Endothelial cell of umbilical vein (primary cell): ENCODE data around the gene FRMD4A. TPM values are rescaled to one million over a fixed set of nuclear protein-coding genes. Genes with fewer than 3 reads are reported as not detected.

Experiments
- BruUV-seq: library from RNA; stranded (reverse); fragments of 400-500 nt; replicated peaks from 2 replicates; lab custom pipeline; 2021; lab: Mats Ljungman, UMichigan
- CTCF ChIA-PET: fragments of 300-600, 350-600 bp; sonication (Branson Sonifier 250); formaldehyde crosslinking; loops from one replicate; lab custom pipeline; 2021; ENCODE audit warnings: antibody characterized with exemption, inconsistent platforms; lab: Charles Lee
- POLR2A ChIA-PET: fragments of 300-600, 350-600 bp; sonication (Branson Sonifier 250); formaldehyde crosslinking; loops from one replicate; lab custom pipeline; 2021; ENCODE audit warnings: antibody characterized with exemption, inconsistent platforms; lab: Charles Lee
- DNase-seq: peaks from one replicate; pipeline ENCODE4 v3.0.0-alpha.2; 2011; ENCODE audit warnings: low read depth, low spot score
- FAIRE-seq: peaks from 2 replicates; lab custom pipeline; 2011; peaks lifted over from hg19 to GRCh38; lab: Jason Lieb, UNC
- H2AFZ ChIP-seq: 2 replicates; pipeline ENCODE4 v1.6.0; 2012; ENCODE audit warnings: low read depth, low read length, control low read depth, inconsistent platforms
- H3K27ac ChIP-seq: 2 replicates; pipeline ENCODE4 v1.5.1; 2011; ENCODE audit warnings: low read depth, mild to moderate bottlenecking, control low read depth, low read length, moderate library complexity; ENCODE audit not compliant: insufficient read depth
- H3K27me3 ChIP-seq, 2 experiments: 2 replicates each; pipeline versions ENCODE4 v1.6.0 to v1.6.1; 2011; ENCODE audit warnings: low read length in 2 of 2, mixed read lengths in 1 of 2; ENCODE audit not compliant: control insufficient read depth in 2 of 2, insufficient read depth in 2 of 2
- H3K36me3 ChIP-seq, 2 experiments: 2 replicates in 1 of 2; 3 replicates in 1 of 2; pipeline ENCODE4 v1.5.1; 2011; ENCODE audit warnings: low read length in 2 of 2, mild to moderate bottlenecking in 1 of 2, moderate library complexity in 1 of 2; ENCODE audit not compliant: control insufficient read depth in 2 of 2, insufficient read depth in 2 of 2; ENCODE audit errors: extremely low read depth in 1 of 2
- H3K4me1 ChIP-seq: 3 replicates; pipeline ENCODE4 v1.5.1; 2011; ENCODE audit warnings: mild to moderate bottlenecking, low read length; ENCODE audit not compliant: control insufficient read depth, insufficient read depth; ENCODE audit errors: extremely low read depth
- H3K4me2 ChIP-seq: 2 replicates; pipeline ENCODE4 v1.6.1; 2011; ENCODE audit warnings: low read length, control low read depth, mixed read lengths; ENCODE audit not compliant: insufficient read depth
- H3K4me3 ChIP-seq, 3 experiments: fragments of 200-600 bp in 1 of 3; sonication (generic), shearing (Covaris generic) in 1 of 3; replicated peaks in 1 of 3; 2 replicates each; pipeline ENCODE4 v1.5.1; 2011 to 2016; ENCODE audit warnings: control low read depth in 3 of 3, low read length in 3 of 3, mild to moderate bottlenecking in 2 of 3, inconsistent platforms in 1 of 3, low read depth in 1 of 3, moderate library complexity in 1 of 3; ENCODE audit not compliant: insufficient read depth in 1 of 3
- H3K79me2 ChIP-seq: 2 replicates; pipeline ENCODE4 v1.6.0; 2012; ENCODE audit warnings: low read length, inconsistent platforms; ENCODE audit not compliant: control insufficient read depth, insufficient read depth
- H3K9ac ChIP-seq: replicated peaks from 2 replicates; pipeline ENCODE3; 2011; ENCODE audit warnings: low read length, control low read depth; ENCODE audit not compliant: insufficient read depth; ENCODE audit errors: extremely low read depth
- H3K9me1 ChIP-seq: replicated peaks from 3 replicates; pipeline ENCODE4 v1.6.0; 2011; ENCODE audit warnings: mild to moderate bottlenecking, low read length; ENCODE audit not compliant: control insufficient read depth, insufficient read depth; ENCODE audit errors: extremely low read depth
- H3K9me3 ChIP-seq: replicated peaks from 2 replicates; pipeline ENCODE4 v1.5.1; 2012; ENCODE audit warnings: low read length, inconsistent platforms; ENCODE audit not compliant: control insufficient read depth, insufficient read depth
- H4K20me1 ChIP-seq: replicated peaks from 2 replicates; pipeline ENCODE3; 2011; ENCODE audit warnings: mild to moderate bottlenecking, low read length; ENCODE audit not compliant: control insufficient read depth, insufficient read depth; ENCODE audit errors: extremely low read depth
- EZH2 ChIP-seq: IDR thresholded peaks from 2 replicates; pipeline ENCODE4 v1.6.1; 2012; ENCODE audit warnings: borderline replicate concordance, low read depth, mild to moderate bottlenecking, moderate library complexity, low read length, inconsistent platforms; ENCODE audit not compliant: severe bottlenecking
- FOS ChIP-seq: IDR thresholded peaks from 2 replicates; pipeline ENCODE4 v1.6.1; 2011; ENCODE audit warnings: mild to moderate bottlenecking, low read length, moderate library complexity, borderline replicate concordance; ENCODE audit not compliant: insufficient read depth
- GATA2 ChIP-seq: IDR thresholded peaks from 2 replicates; pipeline ENCODE4 v1.7.0; 2011; ENCODE audit warnings: low read depth, mild to moderate bottlenecking, moderate library complexity, mixed read lengths, low read length; ENCODE audit not compliant: insufficient read length, insufficient read depth
- JUN ChIP-seq: IDR thresholded peaks from 2 replicates; pipeline ENCODE4 v1.6.1; 2011; ENCODE audit warnings: borderline replicate concordance, low read depth; ENCODE audit not compliant: insufficient read length, insufficient read depth
- MYC ChIP-seq: IDR thresholded peaks from one replicate; pipeline ENCODE4 v1.6.1; 2011; ENCODE audit warnings: mild to moderate bottlenecking, low read depth, low read length
- POLR2A ChIP-seq: IDR thresholded peaks from 2 replicates; pipeline ENCODE4 v1.6.1; 2012; ENCODE audit warnings: low read depth, mild to moderate bottlenecking, control low read depth, low read length
- POLR2AphosphoS5 ChIP-seq: IDR thresholded peaks from 2 replicates; pipeline ENCODE4 v1.6.1; 2012; ENCODE audit warnings: low read depth, mild to moderate bottlenecking, control low read depth, low read length, moderate library complexity; ENCODE audit not compliant: insufficient read depth
- dilution Hi-C: fragments of 300-500 bp; cut with MboI; formaldehyde crosslinking; loops from one replicate; pipeline ENCODE4 v1.15.0; 2019; ENCODE audit warnings: low sequenced_read_pairs; ENCODE audit not compliant: extremely low pct_ligation_motif_present
- intact Hi-C: fragments of 100-400 bp; cut with micrococcal nuclease; formaldehyde crosslinking; loops from one replicate; pipeline ENCODE4 v1.10.0; 2022
- polyA plus RNA-seq, 4 experiments: library from polyadenylated mRNA; depleted of rRNA in 3 of 4; stranded (reverse) in 3 of 4; unstranded in 1 of 4; fragments of >200 nt; gene quantifications; 2 replicates each; pipeline versions ENCODE4 v1.2.1 to v1.2.3, GENCODE V29; 2011 to 2012; ENCODE audit warnings: missing spikeins in 1 of 4
- total RNA-seq: library from RNA; stranded (reverse); gene quantifications from 2 replicates; pipeline ENCODE4 v1.2.3, GENCODE V29; 2021
- TF ChIP-seq, protein P1 (sequence below): IDR thresholded peaks from 2 replicates; pipeline ENCODE4 v1.6.1; 2011; ENCODE audit not compliant: insufficient read depth, insufficient read length
- TF ChIP-seq, protein P2 (sequence below), 2 donors: IDR thresholded peaks; 1 replicate in 1 of 2; 2 replicates in 1 of 2; pipeline ENCODE4 v1.5.1; 2011; ENCODE audit warnings: low read length in 2 of 2, mild to moderate bottlenecking in 2 of 2, moderate library complexity in 2 of 2, control low read depth in 1 of 2, inconsistent platforms in 1 of 2, low read depth in 1 of 2; ENCODE audit not compliant: insufficient read depth in 1 of 2; ENCODE audit errors: extremely low read depth in 1 of 2

The FRMD4A gene
- total and polyA plus RNA-seq, 2 donors (not counting 3 experiments of a cell fraction or from before 2014, with no cell fraction given), result 123 to 148 TPM

DNA sequence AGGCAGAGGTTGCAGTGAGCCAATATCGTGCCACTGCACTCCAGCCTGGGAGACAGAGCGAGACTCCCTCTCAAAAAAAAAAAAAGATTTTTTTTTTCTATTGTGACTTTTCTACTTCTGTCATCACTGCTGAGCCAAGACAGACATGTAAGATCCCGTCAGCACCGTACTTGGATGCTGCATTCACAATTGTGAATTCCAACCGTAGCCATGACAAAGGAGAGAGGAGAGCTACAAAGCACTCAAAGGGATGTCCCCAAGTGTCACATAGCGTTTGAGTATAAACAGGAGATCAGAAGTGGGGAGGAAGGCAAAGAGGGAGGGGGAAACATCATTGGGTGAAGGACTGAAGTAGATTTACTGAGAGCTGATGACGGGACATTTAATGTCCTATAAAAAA lies 599.8 kb downstream of the FRMD4A start:
- no peaks in the 10 kb centered on the region for H3K27me3 ChIP-seq
- ChIA-PET POLR2A (interaction anchor here (0.6 kb wide), 1 partner anchor 1385 kb away, joined by 6 read pairs; no protein-coding TSS in a partner anchor), CTCF (interaction anchor here (1.0 kb wide), 1 partner anchor 15 kb away, joined by 3 read pairs; no protein-coding TSS in a partner anchor)
- TF ChIP-seq POLR2AphosphoS5, result no peak
- no peak for TF ChIP-seq GATA2
- TF ChIP-seq JUN, result no peak
- no peak for TF ChIP-seq POLR2A
- TF ChIP-seq EZH2, result no peak
- TF ChIP-seq, protein P1, sequence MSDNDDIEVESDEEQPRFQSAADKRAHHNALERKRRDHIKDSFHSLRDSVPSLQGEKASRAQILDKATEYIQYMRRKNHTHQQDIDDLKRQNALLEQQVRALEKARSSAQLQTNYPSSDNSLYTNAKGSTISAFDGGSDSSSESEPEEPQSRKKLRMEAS, result no peak
- TF ChIP-seq FOS, result no peak
- TF ChIP-seq, protein P2, sequence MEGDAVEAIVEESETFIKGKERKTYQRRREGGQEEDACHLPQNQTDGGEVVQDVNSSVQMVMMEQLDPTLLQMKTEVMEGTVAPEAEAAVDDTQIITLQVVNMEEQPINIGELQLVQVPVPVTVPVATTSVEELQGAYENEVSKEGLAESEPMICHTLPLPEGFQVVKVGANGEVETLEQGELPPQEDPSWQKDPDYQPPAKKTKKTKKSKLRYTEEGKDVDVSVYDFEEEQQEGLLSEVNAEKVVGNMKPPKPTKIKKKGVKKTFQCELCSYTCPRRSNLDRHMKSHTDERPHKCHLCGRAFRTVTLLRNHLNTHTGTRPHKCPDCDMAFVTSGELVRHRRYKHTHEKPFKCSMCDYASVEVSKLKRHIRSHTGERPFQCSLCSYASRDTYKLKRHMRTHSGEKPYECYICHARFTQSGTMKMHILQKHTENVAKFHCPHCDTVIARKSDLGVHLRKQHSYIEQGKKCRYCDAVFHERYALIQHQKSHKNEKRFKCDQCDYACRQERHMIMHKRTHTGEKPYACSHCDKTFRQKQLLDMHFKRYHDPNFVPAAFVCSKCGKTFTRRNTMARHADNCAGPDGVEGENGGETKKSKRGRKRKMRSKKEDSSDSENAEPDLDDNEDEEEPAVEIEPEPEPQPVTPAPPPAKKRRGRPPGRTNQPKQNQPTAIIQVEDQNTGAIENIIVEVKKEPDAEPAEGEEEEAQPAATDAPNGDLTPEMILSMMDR (IDR thresholded peaks at IDR 0.05; ENCODE audit: extremely low read depth in 1 of 2, insufficient read depth in 1 of 2, low read depth in 1 of 2, low read length in 2 of 2), result no peak
- TF ChIP-seq MYC, result no peak
- no peak overlapping the region for H3K4me3 ChIP-seq
- no peak overlapping the region for H3K27ac ChIP-seq
- dilution Hi-C loops, result no loop called here
- no peak overlapping the region for H3K9ac ChIP-seq
- BruUV-seq, result no TSS peak
- no peak overlapping the region for H2AFZ ChIP-seq
- DNase-seq (no peak), FAIRE-seq (no peak)
- H3K36me3 ChIP-seq, result peaks cover 23 to 25% of the 10 kb centered on the region in 2 experiments
- no peaks in the 10 kb centered on the region for H3K79me2 ChIP-seq
- no peaks in the 10 kb centered on the region for H3K9me1 ChIP-seq
- H3K9me3 ChIP-seq, result no peaks in the 10 kb centered on the region
- H3K4me1 ChIP-seq, result no peaks in the 10 kb centered on the region
- intact Hi-C loops, result no loop called here
- H3K4me2 ChIP-seq, result no peak overlapping the region
- peaks cover 2% of the 10 kb centered on the region for H4K20me1 ChIP-seq
